Astrocyte (in vitro differentiated cells and primary cell): ENCODE results near the gene CRYGA. TPM values are rescaled to one million over a fixed set of nuclear protein-coding genes. Genes with fewer than 3 reads are reported as not detected.
"Not testable (repeated sequence)": the region's sequence is repeated elsewhere in the genome, so short reads cannot be mapped to it uniquely, and the experiment has no call there.

Experiments
- DNase-seq: peaks from one replicate; pipeline ENCODE4 v3.0.0-alpha.2; 2010; ENCODE audit warnings: low read depth
- FAIRE-seq: peaks from 2 replicates; lab custom pipeline; 2011; peaks lifted over from hg19 to GRCh38; lab: Jason Lieb, UNC
- H2AFZ ChIP-seq: 2 replicates; pipeline ENCODE4 v1.6.0; 2012; ENCODE audit warnings: low read depth, low read length, inconsistent platforms
- H3K27ac ChIP-seq: 2 replicates; pipeline ENCODE4 v1.5.1; 2011; ENCODE audit warnings: low read depth, low read length, inconsistent platforms
- H3K27me3 ChIP-seq: 2 replicates; pipeline ENCODE4 v1.6.0; 2011; ENCODE audit warnings: low read length, inconsistent platforms; ENCODE audit not compliant: insufficient read depth
- H3K36me3 ChIP-seq: 2 replicates; pipeline ENCODE4 v1.5.1; 2011; ENCODE audit warnings: low read length, inconsistent platforms; ENCODE audit not compliant: insufficient read depth
- H3K4me1 ChIP-seq: 2 replicates; pipeline ENCODE4 v1.5.1; 2011; ENCODE audit warnings: low read length, inconsistent platforms; ENCODE audit not compliant: insufficient read depth
- H3K4me2 ChIP-seq: 2 replicates; pipeline ENCODE4 v1.6.0; 2012; ENCODE audit warnings: low read length, inconsistent platforms
- H3K4me3 ChIP-seq: 2 replicates; pipeline ENCODE4 v1.5.1; 2011; ENCODE audit warnings: low read depth, mild to moderate bottlenecking, low read length, inconsistent platforms; ENCODE audit not compliant: insufficient read depth
- H3K79me2 ChIP-seq: 2 replicates; pipeline ENCODE4 v1.6.0; 2012; ENCODE audit warnings: mild to moderate bottlenecking, low read length, inconsistent platforms; ENCODE audit not compliant: insufficient read depth
- H3K9ac ChIP-seq: 2 replicates; pipeline ENCODE4 v1.6.0; 2012; ENCODE audit warnings: mild to moderate bottlenecking, low read length, inconsistent platforms
- H3K9me3 ChIP-seq: 2 replicates; pipeline ENCODE4 v1.5.1; 2012; ENCODE audit warnings: low read depth, mild to moderate bottlenecking, low read length, inconsistent platforms; ENCODE audit not compliant: insufficient read depth
- H4K20me1 ChIP-seq: 2 replicates; pipeline ENCODE4 v1.6.0; 2012; ENCODE audit warnings: low read length, inconsistent platforms; ENCODE audit not compliant: insufficient read depth
- H3K27ac Mint-ChIP-seq: one replicate; pipeline ENCODE4 v1.8.0; 2021; ENCODE audit warnings: mild to moderate bottlenecking, mixed read lengths; ENCODE audit not compliant: unreplicated experiment
- H3K27me3 Mint-ChIP-seq: one replicate; pipeline ENCODE4 v1.8.0; 2021; ENCODE audit warnings: low read depth, mixed read lengths; ENCODE audit not compliant: unreplicated experiment
- H3K36me3 Mint-ChIP-seq: one replicate; pipeline ENCODE4 v1.8.0; 2021; ENCODE audit warnings: low read depth, mixed read lengths; ENCODE audit not compliant: unreplicated experiment
- H3K4me1 Mint-ChIP-seq: one replicate; pipeline ENCODE4 v1.8.0; 2021; ENCODE audit warnings: low read depth, mixed read lengths; ENCODE audit not compliant: unreplicated experiment
- H3K4me3 Mint-ChIP-seq: one replicate; pipeline ENCODE4 v1.8.0; 2021; ENCODE audit warnings: mild to moderate bottlenecking, moderate library complexity, mixed read lengths; ENCODE audit not compliant: unreplicated experiment
- H3K9me3 Mint-ChIP-seq: one replicate; pipeline ENCODE4 v1.8.0; 2021; ENCODE audit warnings: mild to moderate bottlenecking, mixed read lengths; ENCODE audit not compliant: unreplicated experiment
- EZH2 ChIP-seq: IDR thresholded peaks from 2 replicates; pipeline ENCODE4 v1.6.1; 2012; ENCODE audit warnings: mild to moderate bottlenecking, low read length, inconsistent platforms; ENCODE audit not compliant: insufficient read depth
- total RNA-seq: library from RNA; stranded (reverse); gene quantifications from 2 replicates; pipeline ENCODE4 v1.2.1, GENCODE V29; 2021
- TF ChIP-seq, protein P1 (sequence below): IDR thresholded peaks from 2 replicates; pipeline ENCODE4 v1.5.1; 2011; ENCODE audit warnings: low read depth, mild to moderate bottlenecking, inconsistent platforms, low read length, moderate library complexity; ENCODE audit not compliant: insufficient read depth

CRYGA gene
- total RNA-seq, 1 donor from 2014 or later: not detected

- Mint-ChIP-seq H3K27ac (no peak overlapping the region), H3K36me3 (no peaks in the 10 kb centered on the region), H3K27me3 (no peaks in the 10 kb centered on the region), H3K4me3 (no peak overlapping the region), H3K4me1 (no peaks in the 10 kb centered on the region), H3K9me3 (peaks cover 7% of the 10 kb centered on the region)
- no peak overlapping the region for H3K4me3 ChIP-seq
- H3K79me2 ChIP-seq: no peaks in the 10 kb centered on the region
- TF ChIP-seq, protein P1, sequence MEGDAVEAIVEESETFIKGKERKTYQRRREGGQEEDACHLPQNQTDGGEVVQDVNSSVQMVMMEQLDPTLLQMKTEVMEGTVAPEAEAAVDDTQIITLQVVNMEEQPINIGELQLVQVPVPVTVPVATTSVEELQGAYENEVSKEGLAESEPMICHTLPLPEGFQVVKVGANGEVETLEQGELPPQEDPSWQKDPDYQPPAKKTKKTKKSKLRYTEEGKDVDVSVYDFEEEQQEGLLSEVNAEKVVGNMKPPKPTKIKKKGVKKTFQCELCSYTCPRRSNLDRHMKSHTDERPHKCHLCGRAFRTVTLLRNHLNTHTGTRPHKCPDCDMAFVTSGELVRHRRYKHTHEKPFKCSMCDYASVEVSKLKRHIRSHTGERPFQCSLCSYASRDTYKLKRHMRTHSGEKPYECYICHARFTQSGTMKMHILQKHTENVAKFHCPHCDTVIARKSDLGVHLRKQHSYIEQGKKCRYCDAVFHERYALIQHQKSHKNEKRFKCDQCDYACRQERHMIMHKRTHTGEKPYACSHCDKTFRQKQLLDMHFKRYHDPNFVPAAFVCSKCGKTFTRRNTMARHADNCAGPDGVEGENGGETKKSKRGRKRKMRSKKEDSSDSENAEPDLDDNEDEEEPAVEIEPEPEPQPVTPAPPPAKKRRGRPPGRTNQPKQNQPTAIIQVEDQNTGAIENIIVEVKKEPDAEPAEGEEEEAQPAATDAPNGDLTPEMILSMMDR: no peak
- no peak for TF ChIP-seq EZH2
- H3K27me3 ChIP-seq: no peaks in the 10 kb centered on the region
- H3K4me1 ChIP-seq: no peaks in the 10 kb centered on the region
- no peaks in the 10 kb centered on the region for H4K20me1 ChIP-seq
- DNase-seq: peak; percentile 22
- no peak overlapping the region for H3K27ac ChIP-seq
- H3K9me3 ChIP-seq: no peaks in the 10 kb centered on the region
- no peaks in the 10 kb centered on the region for H3K36me3 ChIP-seq
- no peak for FAIRE-seq
- no peak overlapping the region for H3K4me2 ChIP-seq
- H3K9ac ChIP-seq: no peak overlapping the region
- no peak overlapping the region for H2AFZ ChIP-seq
Measured at GRCh38 chr2:208142240-208142924, 21.0 kb downstream of the CRYGA start.

- Histone ChIP-seq H3K4me2 (no peak overlapping the region), H3K36me3 (no peaks in the 10 kb centered on the region), H3K79me2 (no peaks in the 10 kb centered on the region), H3K9ac (no peak overlapping the region), H4K20me1 (no peaks in the 10 kb centered on the region), H3K4me3 (no peak overlapping the region), H2AFZ (no peak overlapping the region), H3K9me3 (no peaks in the 10 kb centered on the region), H3K27ac (no peak overlapping the region), H3K27me3 (no peaks in the 10 kb centered on the region), H3K4me1 (no peaks in the 10 kb centered on the region)
- peaks cover 2% of the 10 kb centered on the region for H3K4me1 Mint-ChIP-seq
- H3K27ac Mint-ChIP-seq: no peak overlapping the region
- no peaks in the 10 kb centered on the region for H3K27me3 Mint-ChIP-seq
- no peaks in the 10 kb centered on the region for H3K36me3 Mint-ChIP-seq
- H3K9me3 Mint-ChIP-seq: peaks cover 5% of the 10 kb centered on the region
- TF ChIP-seq, protein P1: no peak
- no peak for TF ChIP-seq EZH2
- FAIRE-seq (no peak), DNase-seq (no peak)
- no peak overlapping the region for H3K4me3 Mint-ChIP-seq
Measured at GRCh38 chr2:208139447-208139846, 23.9 kb downstream of the CRYGA start.

GRCh38 chr2:208138334-208138733, 25.1 kb downstream of the CRYGA start:
- H4K20me1 ChIP-seq, H3K27ac ChIP-seq, H3K9me3 ChIP-seq, H3K4me1 Mint-ChIP-seq, H3K27me3 ChIP-seq, H3K36me3 ChIP-seq, H3K4me3 ChIP-seq, H3K9ac ChIP-seq, H3K4me2 ChIP-seq, FAIRE-seq, DNase-seq, H2AFZ ChIP-seq, H3K4me1 ChIP-seq, H3K4me3 Mint-ChIP-seq, H3K79me2 ChIP-seq, H3K36me3 Mint-ChIP-seq, H3K27ac Mint-ChIP-seq, H3K27me3 Mint-ChIP-seq, H3K9me3 Mint-ChIP-seq: not testable (repeated sequence)
